HG03521 (cell line): ENCODE results near the gene WWOX.

Source experiments
- ATAC-seq: cut with Tn5 transposase; IDR thresholded peaks from one replicate; pipeline ENCODE4 v1.9.1; 2021; ENCODE audit warnings: mild to moderate bottlenecking, moderate library complexity; ENCODE audit not compliant: unreplicated experiment

WWOX gene

GRCh38 chr16:78773291-78773702, 673.8 kb downstream of the WWOX start:
- no peak for ATAC-seq

GRCh38 chr16:78773706-78774105, 674.3 kb downstream of the WWOX start:
- ATAC-seq: no peak

GRCh38 chr16:78775161-78775561, 675.7 kb downstream of the WWOX start:
- ATAC-seq: no peak

DNA sequence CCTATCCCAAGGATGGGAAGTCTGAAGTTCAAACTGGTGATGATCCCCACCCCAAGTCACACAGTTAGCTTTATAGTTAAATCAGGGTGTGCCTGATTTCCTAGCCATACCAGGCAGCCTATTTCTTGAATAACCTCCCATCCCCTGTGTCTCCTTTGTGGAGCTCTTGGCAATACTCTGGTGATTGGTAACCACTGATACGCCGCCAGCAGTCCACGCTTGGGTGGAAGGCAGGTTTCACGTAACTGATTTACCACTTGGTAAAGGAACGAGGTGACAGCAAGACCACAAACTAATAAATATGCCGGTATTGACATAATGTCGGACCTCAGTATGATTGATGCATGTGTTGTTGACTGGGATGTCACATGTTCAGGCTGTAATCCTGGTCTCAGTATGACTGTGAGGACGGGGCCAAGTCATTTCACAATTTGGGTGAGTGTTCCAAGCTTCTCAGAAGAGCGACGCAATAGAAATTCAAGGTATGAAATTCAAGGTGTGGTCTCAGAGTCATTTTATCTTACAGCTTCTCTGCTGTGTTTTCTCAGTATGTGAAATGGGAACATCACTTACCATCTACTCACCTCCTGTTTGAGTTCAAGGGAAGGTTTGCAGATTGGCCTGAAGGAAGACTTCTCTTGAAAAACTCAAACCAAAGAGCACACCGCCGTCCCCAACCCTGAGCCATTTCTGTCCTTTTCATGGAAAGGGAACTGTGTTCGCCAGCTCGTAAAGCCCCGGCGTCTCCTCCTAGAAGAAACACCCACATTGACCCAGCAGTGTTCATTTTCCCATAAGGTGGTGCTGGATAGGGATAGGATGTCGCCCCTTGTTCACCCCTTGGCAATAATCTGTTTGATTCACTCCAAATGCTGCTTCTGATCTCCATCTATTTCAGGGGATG, 678.9 kb downstream of the WWOX start:
- no peak for ATAC-seq

GRCh38 chr16:78780808-78781207, 681.4 kb downstream of the WWOX start:
- no peak for ATAC-seq

- no peak for ATAC-seq
These were observed 683.1 kb downstream of the WWOX start for GRCh38 chr16:78782572-78782971.

GRCh38 chr16:78783570-78784079, 684.2 kb downstream of the WWOX start:
- no peak for ATAC-seq

DNA sequence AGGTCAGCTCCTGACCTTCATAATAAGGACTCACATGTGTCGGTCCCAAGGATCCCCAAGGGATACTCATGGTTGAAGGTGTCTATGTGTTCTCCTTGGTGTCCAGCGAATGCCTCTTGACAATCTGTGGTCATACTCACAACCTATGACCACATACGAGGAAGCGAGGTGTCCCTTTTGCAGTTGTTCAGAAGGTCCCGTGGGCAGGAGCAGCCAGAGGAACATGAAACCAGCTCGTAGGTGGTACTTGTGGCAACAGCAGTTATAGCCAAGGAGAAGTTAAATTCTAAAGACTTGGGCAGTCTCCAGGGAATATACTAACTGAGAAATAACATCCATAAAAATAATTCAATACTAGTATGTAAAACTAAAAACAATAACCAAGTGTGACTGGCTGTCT, 685.3 kb downstream of the WWOX start:
- no peak for ATAC-seq

GRCh38 chr16:78785218-78785617, 685.8 kb downstream of the WWOX start:
- no peak for ATAC-seq

GRCh38 chr16:78786635-78787034, 687.2 kb downstream of the WWOX start:
- ATAC-seq: no peak

DNA sequence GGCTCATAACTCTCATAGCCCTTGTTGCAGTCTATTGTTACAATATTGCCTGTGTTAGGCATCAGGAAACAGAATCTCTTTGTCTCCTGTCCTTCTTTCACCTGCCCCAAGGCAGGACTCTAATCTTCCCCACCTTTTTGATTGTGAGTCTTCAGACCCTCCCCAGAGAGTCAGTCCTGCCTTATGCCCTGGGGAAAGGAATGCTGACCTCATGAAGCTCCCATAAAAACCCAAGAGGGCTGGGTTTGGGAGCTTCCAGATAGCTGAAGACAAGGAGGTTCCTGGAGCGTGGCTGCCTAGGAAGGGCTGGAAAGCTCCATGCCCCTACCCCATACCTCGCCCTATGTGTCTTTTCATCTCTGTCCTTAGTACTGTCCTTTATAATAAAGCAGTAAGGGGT, 688.8 kb downstream of the WWOX start:
- no peak for ATAC-seq

DNA sequence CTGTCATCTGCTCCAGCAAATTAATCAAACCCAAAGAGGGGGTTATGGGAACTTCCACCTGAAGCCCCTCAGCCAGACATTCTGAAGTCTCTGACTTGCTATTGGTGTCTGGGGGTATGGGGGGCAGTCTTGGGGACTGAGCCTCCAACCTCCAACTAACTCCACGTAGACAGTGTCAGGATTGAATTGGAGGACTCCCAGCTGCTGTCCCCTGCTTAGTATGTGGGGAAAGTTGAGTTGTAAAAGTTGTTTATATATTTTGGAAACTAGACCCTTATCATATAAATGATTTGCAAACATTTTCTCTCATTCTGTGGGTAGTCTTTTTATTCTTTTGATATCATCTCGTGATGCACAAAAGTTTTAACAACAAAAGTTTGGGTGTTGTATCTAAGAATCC, 689.2 kb downstream of the WWOX start:
- ATAC-seq: no peak

GRCh38 chr16:78789561-78789960, 690.1 kb downstream of the WWOX start:
- ATAC-seq: no peak

- no peak for ATAC-seq
These were observed 691.6 kb downstream of the WWOX start for GRCh38 chr16:78791011-78791410.

DNA sequence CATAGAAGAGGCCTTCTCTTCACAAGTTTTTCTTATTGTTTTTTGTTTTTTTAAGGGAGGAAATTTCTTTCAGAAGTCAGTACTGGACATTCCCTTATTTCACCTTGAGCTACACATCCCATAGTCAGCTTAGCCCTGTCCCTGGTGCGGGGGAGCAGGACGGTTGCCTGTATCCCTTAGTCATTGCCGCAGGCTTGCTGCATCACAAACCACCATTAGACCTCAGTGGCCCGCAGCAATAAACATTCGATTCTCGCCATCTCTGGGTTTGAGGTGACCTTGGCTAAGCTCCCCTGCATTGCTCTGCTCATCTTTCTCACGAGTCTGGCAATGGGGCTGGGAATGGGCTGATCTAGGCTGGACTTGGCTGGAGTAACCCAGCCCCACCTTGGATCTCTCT, 692.5 kb downstream of the WWOX start:
- ATAC-seq: no peak

DNA sequence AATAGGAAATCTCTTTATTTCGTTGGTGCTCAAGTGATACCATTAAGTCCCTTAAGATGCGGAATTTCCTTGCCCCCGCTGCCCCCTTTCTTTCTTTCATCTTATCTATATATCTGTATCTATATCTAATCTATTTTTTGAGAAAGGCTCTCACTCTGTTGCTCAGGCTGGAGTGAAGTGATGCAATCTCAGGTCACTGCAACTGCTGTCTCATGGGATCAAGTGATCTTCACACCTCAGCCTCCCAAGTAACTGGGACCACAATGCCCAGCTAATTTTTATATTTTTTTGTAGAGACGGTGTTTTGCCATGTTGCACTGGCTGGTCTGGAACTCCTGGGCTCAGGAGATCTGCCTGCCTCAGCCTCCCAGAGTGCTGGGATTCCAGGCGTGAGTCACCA, 693.5 kb downstream of the WWOX start:
- no peak for ATAC-seq

- ATAC-seq: no peak
These were observed 695.3 kb downstream of the WWOX start for GRCh38 chr16:78794581-78795250.

DNA sequence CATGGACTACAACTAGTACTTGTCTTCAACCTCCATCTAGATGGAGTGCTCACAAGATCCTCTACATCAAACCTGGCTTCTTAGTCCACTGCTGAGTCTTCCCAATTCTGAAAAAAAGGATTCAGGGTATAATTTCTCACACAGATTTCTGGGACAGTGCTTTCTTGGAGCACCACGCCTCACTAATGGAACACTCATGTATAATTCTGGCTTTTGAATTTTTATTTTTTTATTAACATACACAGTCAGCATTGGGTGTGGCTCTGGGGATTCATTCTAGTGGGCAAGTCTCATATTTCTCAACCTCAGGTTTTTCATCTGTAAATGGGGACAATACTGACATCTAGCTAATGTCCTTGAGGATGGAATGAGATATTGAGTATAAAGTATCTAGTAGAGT, 696.0 kb downstream of the WWOX start:
- no peak for ATAC-seq

DNA sequence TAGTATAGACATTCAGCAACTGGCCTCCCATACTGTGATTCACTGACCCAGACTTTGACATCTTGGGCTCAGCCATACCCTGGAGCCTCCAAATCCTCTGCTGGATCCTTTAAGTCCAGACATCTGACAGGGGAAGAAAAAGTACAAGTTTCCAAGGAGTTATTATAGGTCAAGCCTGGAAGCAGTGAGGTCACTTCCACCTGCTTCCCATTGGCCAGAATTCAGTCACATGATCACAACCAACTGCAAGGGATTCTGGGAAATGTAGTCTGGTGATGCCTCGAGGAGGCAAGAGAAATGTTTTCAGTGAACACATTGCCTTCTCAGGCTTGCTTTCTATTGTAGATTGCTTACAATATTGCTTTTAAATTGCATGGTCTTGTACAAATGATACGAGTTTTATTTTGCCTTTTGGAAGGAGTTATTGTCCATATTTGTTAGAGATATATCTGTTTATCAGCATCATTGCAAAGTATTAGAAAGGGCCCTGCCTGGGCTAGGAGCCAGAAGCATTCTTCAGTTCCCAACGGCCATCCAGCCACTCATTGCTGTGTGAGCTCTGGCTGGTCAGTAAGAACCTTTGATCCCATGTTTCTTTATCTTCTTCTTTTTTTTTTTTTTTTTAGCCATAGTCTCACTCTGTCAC, 696.9 kb downstream of the WWOX start:
- no peak for ATAC-seq

GRCh38 chr16:78799429-78799828, 700.0 kb downstream of the WWOX start:
- no peak for ATAC-seq

DNA sequence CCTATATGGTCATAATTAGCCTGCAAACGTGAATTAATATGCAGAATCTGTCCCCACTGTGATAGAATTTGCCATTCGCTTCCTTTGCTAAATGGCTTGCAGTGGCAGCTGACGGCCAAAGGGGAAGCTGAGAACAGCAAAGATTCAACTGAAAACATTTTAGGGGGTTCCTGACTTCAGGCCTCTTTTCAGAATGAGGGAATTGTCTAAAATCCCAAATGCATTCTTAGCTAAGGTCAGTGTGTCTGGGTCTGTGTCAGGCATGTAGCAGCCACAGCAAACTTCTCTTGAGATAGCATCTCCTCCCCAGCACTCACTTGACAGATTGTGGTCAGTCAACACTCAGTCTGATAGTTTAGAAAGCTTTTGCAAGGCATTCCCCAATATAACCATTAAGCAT, 701.1 kb downstream of the WWOX start:
- no peak for ATAC-seq
